ENCODE measurements around the gene ACAP2.

DNA sequence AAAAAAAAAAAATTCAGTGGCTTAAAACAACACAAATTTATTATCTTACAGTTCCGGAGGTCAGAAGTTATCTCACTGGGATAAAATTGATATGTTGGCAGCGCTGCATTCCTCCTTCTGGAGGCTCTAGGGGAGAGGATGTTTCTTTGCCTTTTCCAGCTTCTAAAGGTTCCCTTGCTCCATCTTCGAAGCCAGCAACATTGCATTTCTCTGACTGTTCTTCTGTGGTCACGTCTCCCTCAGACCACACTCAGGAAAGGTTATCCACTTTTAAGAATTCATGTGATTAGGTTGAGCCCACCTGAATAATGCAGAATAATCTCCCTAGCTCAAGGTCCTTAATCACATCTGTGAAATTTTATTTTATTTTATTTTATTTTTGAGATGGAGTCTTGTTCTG lies 23.4 kb upstream of the ACAP2 start:
- TF ChIP-seq, protein P1, sequence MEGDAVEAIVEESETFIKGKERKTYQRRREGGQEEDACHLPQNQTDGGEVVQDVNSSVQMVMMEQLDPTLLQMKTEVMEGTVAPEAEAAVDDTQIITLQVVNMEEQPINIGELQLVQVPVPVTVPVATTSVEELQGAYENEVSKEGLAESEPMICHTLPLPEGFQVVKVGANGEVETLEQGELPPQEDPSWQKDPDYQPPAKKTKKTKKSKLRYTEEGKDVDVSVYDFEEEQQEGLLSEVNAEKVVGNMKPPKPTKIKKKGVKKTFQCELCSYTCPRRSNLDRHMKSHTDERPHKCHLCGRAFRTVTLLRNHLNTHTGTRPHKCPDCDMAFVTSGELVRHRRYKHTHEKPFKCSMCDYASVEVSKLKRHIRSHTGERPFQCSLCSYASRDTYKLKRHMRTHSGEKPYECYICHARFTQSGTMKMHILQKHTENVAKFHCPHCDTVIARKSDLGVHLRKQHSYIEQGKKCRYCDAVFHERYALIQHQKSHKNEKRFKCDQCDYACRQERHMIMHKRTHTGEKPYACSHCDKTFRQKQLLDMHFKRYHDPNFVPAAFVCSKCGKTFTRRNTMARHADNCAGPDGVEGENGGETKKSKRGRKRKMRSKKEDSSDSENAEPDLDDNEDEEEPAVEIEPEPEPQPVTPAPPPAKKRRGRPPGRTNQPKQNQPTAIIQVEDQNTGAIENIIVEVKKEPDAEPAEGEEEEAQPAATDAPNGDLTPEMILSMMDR (conservative IDR thresholded peaks at IDR 0.05; ENCODE audit: low read length), result no peak
- TF ChIP-seq EZH2phosphoT487 (IDR thresholded peaks at IDR 0.05; ENCODE audit: borderline replicate concordance, low read depth, low read length), result no peak

All from OCI-LY7 (cell line).